Peyer's patch (tissue), 4 donors: ENCODE data around the gene CCR7. TPM values are rescaled to one million over a fixed set of nuclear protein-coding genes. Genes with fewer than 3 reads are reported as not detected.
A peak's percentile ranks its signal among the peaks of the same experiment; 100 is the strongest.

Experiments
- DNase-seq, 3 donors: peaks; one replicate each; pipeline ENCODE4 v3.0.0-alpha.2; 2017 to 2019
- H3K27ac ChIP-seq, 4 donors: fragments of 200-600 bp; sonication (generic); one replicate each; pipeline ENCODE4 v1.5.1; 2016 to 2019
- H3K27me3 ChIP-seq, 2 donors: fragments of 200-600 bp; sonication (generic); one replicate each; pipeline ENCODE4 v1.5.1; 2019
- H3K36me3 ChIP-seq, 3 donors: fragments of 200-600 bp; sonication (generic); one replicate each; pipeline ENCODE4 v1.5.1; 2016 to 2019
- H3K4me1 ChIP-seq, 4 donors: fragments of 200-600 bp; sonication (generic); one replicate each; pipeline ENCODE4 v1.5.1; 2016 to 2019
- H3K4me3 ChIP-seq, 4 donors: fragments of 200-600 bp; sonication (generic); 1 replicate in 3 of 4; 2 replicates in 1 of 4; pipeline ENCODE4 v1.5.1; 2016 to 2019; ENCODE audit warnings: mild to moderate bottlenecking in 1 of 4
- H3K9me3 ChIP-seq, 4 donors: fragments of 200-600 bp; sonication (generic); one replicate each; pipeline ENCODE4 v1.5.1; 2016 to 2019; ENCODE audit warnings: mild to moderate bottlenecking in 1 of 4
- CTCF ChIP-seq, 6 experiments: fragments of 450-650 bp in 4 of 6; fragments of 200-600 bp in 2 of 6; sonication (generic) in 1 of 6; IDR thresholded peaks; one replicate each; pipeline ENCODE4 v1.5.1; 2017 to 2019; ENCODE audit warnings: antibody characterized with exemption in 6 of 6, mild to moderate bottlenecking in 3 of 6, moderate library complexity in 1 of 6
- POLR2A ChIP-seq, 2 donors: fragments of 450-650 bp; IDR thresholded peaks; one replicate each; pipeline ENCODE4 v1.5.1; 2017; ENCODE audit warnings: antibody characterized with exemption in 2 of 2, mild to moderate bottlenecking in 2 of 2, moderate library complexity in 2 of 2
- total RNA-seq, 4 donors: library from RNA; depleted of rRNA; stranded (reverse); fragments of >200 nt; gene quantifications; one replicate each; pipeline ENCODE4 v1.1.0, GENCODE V29; 2016

The CCR7 gene
- total RNA-seq, 4 donors from 2014 or later, result 3.1 to 22.3 TPM; not detected in 2

- Histone ChIP-seq H3K36me3 (no peaks in the 10 kb centered on the region), H3K27ac (peak overlapping the region; percentile 44 to 83 (median 66)), H3K27me3 (no peaks in the 10 kb centered on the region), H3K4me3 (no peak overlapping the region), H3K4me1 (peaks cover 0 to 19% (median 4%) of the 10 kb centered on the region in 4 donors), H3K9me3 (no peaks in the 10 kb centered on the region)
- peak in 2 of 3 donors; percentile 79 to 80 for DNase-seq
- no peak for TF ChIP-seq CTCF (IDR thresholded peaks at IDR 0.05)
- TF ChIP-seq POLR2A (IDR thresholded peaks at IDR 0.05), result no peak
These were observed 33.6 kb upstream of the CCR7 start for GRCh38 chr17:40598619-40599467.

- Histone ChIP-seq H3K4me1 (peaks cover 0 to 19% (median 4%) of the 10 kb centered on the region in 4 donors), H3K27me3 (no peaks in the 10 kb centered on the region), H3K9me3 (no peaks in the 10 kb centered on the region), H3K36me3 (no peaks in the 10 kb centered on the region), H3K27ac (peak overlapping the region; percentile 44 to 83 (median 66)), H3K4me3 (no peak overlapping the region)
- DNase-seq, result no peak
- TF ChIP-seq CTCF (IDR thresholded peaks at IDR 0.05), result no peak
- no peak for TF ChIP-seq POLR2A (IDR thresholded peaks at IDR 0.05)
These were observed 33.0 kb upstream of the CCR7 start for GRCh38 chr17:40598301-40598618.

- Histone ChIP-seq H3K4me1 (peaks cover 0 to 19% (median 4%) of the 10 kb centered on the region in 4 donors), H3K4me3 (no peak overlapping the region), H3K27ac (peak overlapping the region; percentile 44 to 83 (median 66)), H3K9me3 (no peaks in the 10 kb centered on the region), H3K36me3 (no peaks in the 10 kb centered on the region), H3K27me3 (no peaks in the 10 kb centered on the region)
- no peak for DNase-seq
- TF ChIP-seq POLR2A (IDR thresholded peaks at IDR 0.05) (no peak), CTCF (IDR thresholded peaks at IDR 0.05) (no peak)
These were observed 32.5 kb upstream of the CCR7 start for GRCh38 chr17:40597556-40598300.

- TF ChIP-seq CTCF (IDR thresholded peaks at IDR 0.05) (no peak), POLR2A (IDR thresholded peaks at IDR 0.05) (no peak)
- no peaks in the 10 kb centered on the region for H3K36me3 ChIP-seq
- no peaks in the 10 kb centered on the region for H3K27me3 ChIP-seq
- peak overlapping the region in 2 of 4 donors; percentile 78 to 83 for H3K27ac ChIP-seq
- no peak for DNase-seq
- no peak overlapping the region for H3K4me3 ChIP-seq
- H3K9me3 ChIP-seq, result no peaks in the 10 kb centered on the region
- H3K4me1 ChIP-seq, result peaks cover 0 to 19% (median 4%) of the 10 kb centered on the region in 4 donors
These were observed 31.9 kb upstream of the CCR7 start for GRCh38 chr17:40597156-40597555.

- H3K27me3 ChIP-seq, result no peaks in the 10 kb centered on the region
- DNase-seq, result no peak
- no peaks in the 10 kb centered on the region for H3K36me3 ChIP-seq
- peak overlapping the region in 1 of 4 donors; percentile 83 for H3K27ac ChIP-seq
- TF ChIP-seq CTCF (IDR thresholded peaks at IDR 0.05) (no peak), POLR2A (IDR thresholded peaks at IDR 0.05) (no peak)
- peaks cover 0 to 19% (median 4%) of the 10 kb centered on the region in 4 donors for H3K4me1 ChIP-seq
- no peak overlapping the region for H3K4me3 ChIP-seq
- H3K9me3 ChIP-seq, result no peaks in the 10 kb centered on the region
These were observed 31.1 kb upstream of the CCR7 start for GRCh38 chr17:40596261-40596919.
